ENCODE results near the gene S100A13. TPM values are rescaled to one million over a fixed set of nuclear protein-coding genes. Genes with fewer than 3 reads are reported as not detected.

S100A13 gene
- total and polyA plus RNA-seq, 9 of the 15 experiments (the other 6 are each of a cell fraction or from before 2014, with no cell fraction given), result 41.9 to 129 (median 58.0) TPM

GRCh38 chr1:153670257-153670858 is 43.1 kb upstream of the S100A13 start (continued):
- peak; percentile 25; the same call in 1 of the 2 replicates for TF ChIP-seq GTF2A2 (tag; IDR thresholded peaks at IDR 0.05)
- 0 out of 2 replicates have a peak, but pooled peaks have one; percentile 16 for TF ChIP-seq SMAD4 (CRISPR knock-in tag; conservative IDR thresholded peaks at IDR 0.05)
- TF ChIP-seq CHD1 (IDR thresholded peaks at IDR 0.05; ENCODE audit: low read length), result peak; percentile 63
- TF ChIP-seq ZNF263 (CRISPR knock-in tag; IDR thresholded peaks at IDR 0.05; ENCODE audit: borderline replicate concordance), result 0 out of 2 replicates have a peak, but pooled peaks have one; percentile 53
- TF ChIP-seq CREBBP (IDR thresholded peaks at IDR 0.05; ENCODE audit: low read depth, low read length), result no peak
- TF ChIP-seq SNIP1 (IDR thresholded peaks at IDR 0.05; ENCODE audit: low read depth), result 0 out of 2 replicates have a peak, but pooled peaks have one; percentile 7
- TF ChIP-seq CCAR2 (IDR thresholded peaks at IDR 0.05; ENCODE audit: low read depth, low read length), result no peak

GRCh38 chr1:153669606-153670005 is 42.3 kb upstream of the S100A13 start:
- Histone ChIP-seq H3K9me3 (replicated peaks; ENCODE audit: control insufficient read depth, insufficient read depth, low read depth, low read length) (no peaks in the 10 kb centered on the region), H3K4me1 (replicated peaks in 1 of 2; ENCODE audit: control insufficient read depth in 2 of 2, insufficient read depth in 2 of 2, low read length in 2 of 2) (peaks cover 0 to 4% of the 10 kb centered on the region in 2 experiments; a peak in 3 of 5 replicates), H3K27ac (ENCODE audit: extremely low read depth, low read depth, low read length) (peak overlapping the region; percentile 92), H3K36me3 (ENCODE audit: control insufficient read depth, insufficient read depth, low read length) (peaks cover 58% of the 10 kb centered on the region), H2AFZ (ENCODE audit: low read depth, low read length) (no peak overlapping the region), H4K20me1 (replicated peaks; ENCODE audit: control insufficient read depth, insufficient read depth, low read length) (no peaks in the 10 kb centered on the region), H3K9me1 (ENCODE audit: control insufficient read depth, insufficient read depth, low read length) (no peaks in the 10 kb centered on the region), H3K79me2 (ENCODE audit: control insufficient read depth, insufficient read depth, low read length) (peaks cover 37% of the 10 kb centered on the region), H3K4me2 (ENCODE audit: insufficient read depth, low read length) (peak overlapping the region; percentile 98), H3K4me3 (peak overlapping the region; percentile 94), H3K9ac (ENCODE audit: insufficient read depth in 1 of 2, low read depth in 2 of 2, low read length in 2 of 2) (peak overlapping the region; percentile 96 to 98; a peak in 3 of 4 replicates), H3K27me3 (ENCODE audit: control insufficient read depth in 2 of 2, insufficient read depth in 2 of 2, low read length in 2 of 2) (no peaks in the 10 kb centered on the region)
- WGBS (ENCODE audit: insufficient coverage, low coverage, missing lambda C conversion rate), result 42% methylated on average over 6 of the region's 6 CpGs
- TF ChIP-seq ZBTB33 (CRISPR knock-in tag; IDR thresholded peaks at IDR 0.05) (0 out of 2 replicates have a peak, but pooled peaks have one; percentile 9), HDAC2 (IDR thresholded peaks at IDR 0.05) (no peak)
- ChIA-PET CTCF (ENCODE audit: low intra/inter-chr PET ratio) (no interaction called here), POLR2A (interaction anchor here (0.7 to 4.8 kb wide), 3 partner anchors 11 to 321 kb away, joined by 3 to 26 read pairs (median 4); partner anchors contain the start of gene SNAPIN)
- BruUV-seq (replicated peaks), result no TSS peak
- no peak for DNase-seq (ENCODE audit: extremely low read depth in 1 of 4, low spot score in 3 of 4)
- ATAC-seq, result no peak
- intact Hi-C loops (cut with micrococcal nuclease), result loop anchor here (5.0 kb wide), 2 partner anchors 157 to 318 kb away; partner anchors contain the start of gene RAB13
- in situ Hi-C loops (cut with MboI), result loop anchor here (5.0 kb wide), 1 partner anchor 108 kb away; the partner anchor contains the start of gene SLC27A3
- no peak for FAIRE-seq

Measured in K562 (cell line).